ENCODE results near the gene MRE11.
"Not testable (repeated sequence)": the region's sequence is repeated elsewhere in the genome, so short reads cannot be mapped to it uniquely, and the experiment has no call there.

DNA sequence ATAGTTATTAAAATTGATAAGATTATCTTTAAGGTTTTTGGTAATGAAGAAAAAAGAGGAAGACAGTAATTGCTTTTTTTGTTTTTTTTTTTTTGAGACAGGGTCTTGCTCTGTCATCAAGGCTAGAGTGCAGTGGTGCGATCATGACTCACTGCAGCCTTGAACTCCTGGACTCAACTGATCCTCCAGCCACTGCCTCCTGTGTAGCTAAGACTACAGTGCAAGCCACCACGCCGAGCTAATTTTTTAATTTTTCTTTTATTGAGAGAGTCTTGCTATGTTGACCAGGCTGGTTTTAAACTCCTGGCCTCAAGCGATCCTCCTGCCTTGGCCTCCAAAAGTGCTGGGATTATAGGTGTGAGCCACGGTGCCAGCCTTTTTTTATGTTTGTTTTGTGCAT is 12.9 kb upstream of the MRE11 start:
- TF ChIP-seq, protein P1, sequence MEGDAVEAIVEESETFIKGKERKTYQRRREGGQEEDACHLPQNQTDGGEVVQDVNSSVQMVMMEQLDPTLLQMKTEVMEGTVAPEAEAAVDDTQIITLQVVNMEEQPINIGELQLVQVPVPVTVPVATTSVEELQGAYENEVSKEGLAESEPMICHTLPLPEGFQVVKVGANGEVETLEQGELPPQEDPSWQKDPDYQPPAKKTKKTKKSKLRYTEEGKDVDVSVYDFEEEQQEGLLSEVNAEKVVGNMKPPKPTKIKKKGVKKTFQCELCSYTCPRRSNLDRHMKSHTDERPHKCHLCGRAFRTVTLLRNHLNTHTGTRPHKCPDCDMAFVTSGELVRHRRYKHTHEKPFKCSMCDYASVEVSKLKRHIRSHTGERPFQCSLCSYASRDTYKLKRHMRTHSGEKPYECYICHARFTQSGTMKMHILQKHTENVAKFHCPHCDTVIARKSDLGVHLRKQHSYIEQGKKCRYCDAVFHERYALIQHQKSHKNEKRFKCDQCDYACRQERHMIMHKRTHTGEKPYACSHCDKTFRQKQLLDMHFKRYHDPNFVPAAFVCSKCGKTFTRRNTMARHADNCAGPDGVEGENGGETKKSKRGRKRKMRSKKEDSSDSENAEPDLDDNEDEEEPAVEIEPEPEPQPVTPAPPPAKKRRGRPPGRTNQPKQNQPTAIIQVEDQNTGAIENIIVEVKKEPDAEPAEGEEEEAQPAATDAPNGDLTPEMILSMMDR (conservative IDR thresholded peaks at IDR 0.05; ENCODE audit: low read depth, low read length) = not testable (repeated sequence)
- not testable (repeated sequence) for TF ChIP-seq EZH2phosphoT487 (IDR thresholded peaks at IDR 0.05; ENCODE audit: borderline replicate concordance, low read length)
